A673 (cell line): Measurements from ENCODE around the gene RP2.

Experiments
- CTCF ChIP-seq: fragments of 300-800, 200-600 bp; sonication (generic); conservative IDR thresholded peaks from 2 replicates; pipeline ENCODE4 v1.5.1; 2017; ENCODE audit warnings: low read depth, mild to moderate bottlenecking, antibody characterized with exemption, low read length, moderate library complexity, mixed read lengths
- EZH2 ChIP-seq: fragments of 200-600 bp; sonication (generic); IDR thresholded peaks from 2 replicates; pipeline ENCODE4 v1.6.1; 2017; ENCODE audit warnings: borderline replicate concordance, low read depth, mild to moderate bottlenecking, mixed read lengths, antibody characterized with exemption, low read length; ENCODE audit not compliant: poor library complexity, severe bottlenecking

- TF ChIP-seq CTCF (no peak), EZH2 (no peak)
Measured at GRCh38 chrX:46819136-46819535, 17.7 kb upstream of the RP2 start.
